HepG2 (cell line): ENCODE results near the gene TMEM63B. TPM values are rescaled to one million over a fixed set of nuclear protein-coding genes. Genes with fewer than 3 reads are reported as not detected.

Source experiments
- ATAC-seq: fragments of 200-7000 bp; cut with Tn5 transposase; 3 replicates; pipeline ENCODE4 v1.9.1; 2020; ENCODE audit warnings: mild to moderate bottlenecking, moderate library complexity
- BruUV-seq: library from RNA; stranded (reverse); fragments of 400-500 nt; replicated peaks from 2 replicates; lab custom pipeline; 2021; lab: Mats Ljungman, UMichigan
- CTCF ChIA-PET: fragments of 300-600 bp; formaldehyde crosslinking; extraction: SDS; loops from one replicate; lab custom pipeline; 2021; ENCODE audit warnings: low total read pairs, inconsistent platforms, low intra/inter-chr PET ratio; lab: Yijun Ruan, JAX
- POLR2A ChIA-PET: fragments of 350-600 bp; sonication (Branson Sonifier 250); formaldehyde crosslinking; loops from one replicate; lab custom pipeline; 2020; ENCODE audit warnings: antibody characterized with exemption, inconsistent platforms; lab: Yijun Ruan, JAX
- DNase-seq: peaks from one replicate; pipeline ENCODE4 v3.0.0-alpha.2; 2015; ENCODE audit warnings: low spot score
- FAIRE-seq: peaks from 3 replicates; lab custom pipeline; 2011; peaks lifted over from hg19 to GRCh38; lab: Jason Lieb, UNC
- H2AFZ ChIP-seq: one replicate; pipeline ENCODE4 v1.6.1; 2011; ENCODE audit warnings: low read length, inconsistent platforms
- H3K27ac ChIP-seq: fragments of 300-600 bp; 3 replicates; pipeline ENCODE4 v1.8.0; 2011; ENCODE audit warnings: mixed run types, mild to moderate bottlenecking, mixed read lengths, low read length, inconsistent platforms; ENCODE audit not compliant: insufficient read depth; ENCODE audit errors: extremely low read length
- H3K27me3 ChIP-seq, 2 experiments: fragments of 200-600 bp in 1 of 2; 2 replicates in 1 of 2; 3 replicates in 1 of 2; pipeline versions ENCODE4 v1.6.0 to v1.8.0; 2011; ENCODE audit warnings: low read length in 2 of 2, mild to moderate bottlenecking in 2 of 2, moderate library complexity in 2 of 2, inconsistent platforms in 1 of 2; ENCODE audit not compliant: insufficient read depth in 2 of 2, control insufficient read depth in 1 of 2
- H3K36me3 ChIP-seq, 2 experiments: fragments of 200-600 bp in 1 of 2; replicated peaks in 1 of 2; 2 replicates in 1 of 2; 3 replicates in 1 of 2; pipeline versions ENCODE4 v1.5.1 to v1.8.0; 2011; ENCODE audit warnings: low read length in 2 of 2, inconsistent platforms in 1 of 2; ENCODE audit not compliant: insufficient read depth in 2 of 2, control insufficient read depth in 1 of 2
- H3K4me1 ChIP-seq: 2 replicates; pipeline ENCODE4 v1.5.1; 2012; ENCODE audit warnings: low read length, inconsistent platforms; ENCODE audit not compliant: insufficient read depth
- H3K4me2 ChIP-seq: 2 replicates; pipeline ENCODE4 v1.6.0; 2011; ENCODE audit warnings: low read depth, low read length, inconsistent platforms
- H3K4me3 ChIP-seq, 3 experiments: fragments of 200-600 bp in 1 of 3; sonication (generic), shearing (Covaris generic) in 1 of 3; replicated peaks in 1 of 3; 2 replicates each; pipeline ENCODE4 v1.5.1; 2011 to 2016; ENCODE audit warnings: low read length in 3 of 3, inconsistent platforms in 2 of 3, low read depth in 2 of 3, mild to moderate bottlenecking in 2 of 3, control low read depth in 1 of 3, mixed read lengths in 1 of 3; ENCODE audit not compliant: insufficient read depth in 1 of 3
- H3K79me2 ChIP-seq: one replicate; pipeline ENCODE4 v1.6.1; 2011; ENCODE audit warnings: low read length, inconsistent platforms; ENCODE audit not compliant: insufficient read depth
- H3K9ac ChIP-seq: 2 replicates; pipeline ENCODE4 v1.6.0; 2011; ENCODE audit warnings: mild to moderate bottlenecking, low read depth, low read length, inconsistent platforms; ENCODE audit not compliant: insufficient read depth
- H3K9me3 ChIP-seq: 2 replicates; pipeline ENCODE4 v1.5.1; 2012; ENCODE audit warnings: mild to moderate bottlenecking, low read length
- H4K20me1 ChIP-seq: 2 replicates; pipeline ENCODE4 v1.6.0; 2011; ENCODE audit warnings: inconsistent platforms, mild to moderate bottlenecking, low read length, moderate library complexity; ENCODE audit not compliant: insufficient read depth
- CEBPZ ChIP-seq: IDR thresholded peaks from 2 replicates; pipeline ENCODE4 v1.6.1; 2012; ENCODE audit warnings: low read length, improper control_type of control experiment
- GTF3A ChIP-seq: sonication (generic); formaldehyde crosslinking; conservative IDR thresholded peaks from 2 replicates; pipeline ENCODE4 v1.4.0; 2020; ENCODE audit warnings: mild to moderate bottlenecking, missing genetic modification reagents
- HDAC1 ChIP-seq: sonication (generic); formaldehyde crosslinking; IDR thresholded peaks from 2 replicates; pipeline ENCODE4 v1.5.1; 2020; ENCODE audit warnings: mild to moderate bottlenecking, missing genetic modification reagents
- NPAS2 ChIP-seq: sonication (generic); formaldehyde crosslinking; IDR thresholded peaks from 2 replicates; pipeline ENCODE4 v1.8.0; 2022; ENCODE audit warnings: mild to moderate bottlenecking, missing genetic modification reagents, borderline replicate concordance
- PHF21A ChIP-seq: sonication (generic); formaldehyde crosslinking; IDR thresholded peaks from 2 replicates; pipeline ENCODE4 v1.5.0; 2020; ENCODE audit warnings: mild to moderate bottlenecking, missing genetic modification reagents
- PHF8 ChIP-seq: sonication (generic); formaldehyde crosslinking; IDR thresholded peaks from 2 replicates; pipeline ENCODE4 v1.5.0; 2020; ENCODE audit warnings: missing genetic modification reagents
- SNAPC2 ChIP-seq: sonication (generic); formaldehyde crosslinking; IDR thresholded peaks from 2 replicates; pipeline ENCODE4 v1.8.1; 2022; ENCODE audit warnings: mild to moderate bottlenecking, missing genetic modification reagents
- TCF7 ChIP-seq: sonication (generic); IDR thresholded peaks from 2 replicates; pipeline ENCODE4 v1.6.1; 2016; ENCODE audit warnings: antibody characterized with exemption, low read depth
- THAP7 ChIP-seq: sonication (generic); formaldehyde crosslinking; IDR thresholded peaks from 2 replicates; pipeline ENCODE4 v1.8.1; 2023; ENCODE audit warnings: mild to moderate bottlenecking, missing genetic modification reagents
- ZBTB44 ChIP-seq: sonication (generic); formaldehyde crosslinking; IDR thresholded peaks from 2 replicates; pipeline ENCODE4 v1.4.0; 2020; ENCODE audit warnings: missing genetic modification reagents
- ZMAT3 ChIP-seq: sonication (generic); formaldehyde crosslinking; conservative IDR thresholded peaks from 2 replicates; pipeline ENCODE4 v1.7.0; 2021; ENCODE audit warnings: missing genetic modification reagents
- ZNF547 ChIP-seq: sonication (generic); formaldehyde crosslinking; IDR thresholded peaks from 2 replicates; pipeline ENCODE4 v1.5.1; 2020; ENCODE audit warnings: mild to moderate bottlenecking, missing genetic modification reagents
- ZNF710 ChIP-seq: sonication (generic); formaldehyde crosslinking; IDR thresholded peaks from 2 replicates; pipeline ENCODE4 v1.5.0; 2020; ENCODE audit warnings: mild to moderate bottlenecking, missing genetic modification reagents, borderline replicate concordance
- ZNF772 ChIP-seq: sonication (generic); formaldehyde crosslinking; IDR thresholded peaks from 2 replicates; pipeline ENCODE4 v1.5.0; 2020; ENCODE audit warnings: mild to moderate bottlenecking, missing genetic modification reagents
- ZSCAN12 ChIP-seq: sonication (generic); formaldehyde crosslinking; IDR thresholded peaks from 2 replicates; pipeline ENCODE4 v1.9.0; 2021; ENCODE audit warnings: mild to moderate bottlenecking, missing genetic modification reagents
- WGBS: methylation state at CpG from one replicate; pipeline ENCODE4 v1.1.6; 2017; ENCODE audit warnings: low lambda C conversion rate; 5-methylcytosine and 5-hydroxymethylcytosine counted together
- in situ Hi-C: cut with HindIII; loops from 2 replicates; pipeline ENCODE4 v1.10.0; 2017; ENCODE audit warnings: low pct_unique_long_range_greater_than_20kb; ENCODE audit not compliant: extremely low pct_ligation_motif_present
- intact Hi-C: fragments of 100-400 bp; cut with micrococcal nuclease; formaldehyde crosslinking; loops from one replicate; pipeline ENCODE4 v1.10.0; 2022; ENCODE audit not compliant: unreplicated experiment
- polyA plus RNA-seq, 8 experiments: library from polyadenylated mRNA; depleted of rRNA in 3 of 8; stranded (reverse) in 7 of 8; unstranded in 1 of 8; fragments of >200 nt; fragmentation: Illumina TruSeq in 4 of 8; extraction: Trizol in 4 of 8; gene quantifications; 2 replicates each; pipeline versions ENCODE4 v1.2.1 to v1.2.3, GENCODE V29; 2011 to 2016; ENCODE audit warnings: low read depth in 4 of 8, missing spikeins in 1 of 8, mixed read lengths in 1 of 8; ENCODE audit not compliant: insufficient read depth in 1 of 8
- total RNA-seq, 5 experiments: library from RNA; depleted of rRNA; stranded (reverse); fragments of >200 nt; fragmentation: Illumina TruSeq; extraction: Trizol; gene quantifications; 2 replicates each; pipeline ENCODE4 v1.2.3, GENCODE V29; 2016; ENCODE audit warnings: low read depth in 1 of 5

The TMEM63B gene
- total and polyA plus RNA-seq, 2 of the 13 experiments (the other 11 are each of a cell fraction or from before 2014, with no cell fraction given): 27.4 to 75.8 TPM

- H3K4me3 ChIP-seq: peak overlapping the region in 1 of 3 experiments; percentile 3; a peak in 2 of 6 replicates
- H3K36me3 ChIP-seq: no peaks in the 10 kb centered on the region
- ChIA-PET POLR2A (interaction anchor here (0.7 to 1.1 kb wide), 6 partner anchors 125 to 471 kb away, joined by 3 to 10 read pairs (median 3); partner anchors contain the start of gene VEGFA), CTCF (interaction anchor here (0.9 to 2.5 kb wide), 7 partner anchors 127 to 471 kb away, joined by 4 to 21 read pairs (median 16); partner anchors contain the start of gene VEGFA)
- intact Hi-C loops: loop anchor here (1.0 to 2.0 kb wide), 4 partner anchors 222 to 471 kb away; no protein-coding TSS in a partner anchor
- peak; percentile 17 for ATAC-seq
- peak; percentile 79 for DNase-seq
- in situ Hi-C loops: loop anchor here (5.0 to 10.0 kb wide), 5 partner anchors 124 to 412 kb away; partner anchors contain the start of gene VEGFA
- no peak overlapping the region for H3K27ac ChIP-seq
- no peaks in the 10 kb centered on the region for H4K20me1 ChIP-seq
- no peak overlapping the region for H2AFZ ChIP-seq
- no TSS peak for BruUV-seq
- FAIRE-seq: peak; percentile 76
- H3K79me2 ChIP-seq: no peaks in the 10 kb centered on the region
- WGBS: 22% methylated on average over 8 of the region's 8 CpGs
- peak overlapping the region; percentile 91 for H3K4me2 ChIP-seq
- peaks cover 92% of the 10 kb centered on the region for H3K4me1 ChIP-seq
- H3K9me3 ChIP-seq: no peaks in the 10 kb centered on the region
- no peaks in the 10 kb centered on the region for H3K27me3 ChIP-seq
- no peak overlapping the region for H3K9ac ChIP-seq
- peak; percentile 54; the same call in 1 of the 2 replicates for TF ChIP-seq ZMAT3 (CRISPR knock-in tag)
- no peak for TF ChIP-seq TCF7
- TF ChIP-seq ZNF772: no peak
- TF ChIP-seq CEBPZ: no peak
- no peak; the same call in 1 of the 2 replicates for TF ChIP-seq PHF21A (CRISPR knock-in tag)
- no peak for TF ChIP-seq SNAPC2 (CRISPR knock-in tag)
- TF ChIP-seq PHF8: no peak
- TF ChIP-seq NPAS2 (CRISPR knock-in tag): no peak
- TF ChIP-seq HDAC1: 0 out of 2 replicates have a peak, but pooled peaks have one; percentile 36
- TF ChIP-seq ZBTB44: no peak
- TF ChIP-seq ZSCAN12: no peak
- 0 out of 2 replicates have a peak, but pooled peaks have one; percentile 48 for TF ChIP-seq GTF3A (CRISPR knock-in tag)
- TF ChIP-seq ZNF547 (CRISPR knock-in tag): no peak
- TF ChIP-seq THAP7 (CRISPR knock-in tag): no peak
- 0 out of 2 replicates have a peak, but pooled peaks have one; percentile 45 for TF ChIP-seq ZNF710 (CRISPR knock-in tag)
Measured at GRCh38 chr6:44078827-44079671, 48.3 kb upstream of the TMEM63B start.
